ENCODE data around the gene RETREG2.

RETREG2 gene

DNA sequence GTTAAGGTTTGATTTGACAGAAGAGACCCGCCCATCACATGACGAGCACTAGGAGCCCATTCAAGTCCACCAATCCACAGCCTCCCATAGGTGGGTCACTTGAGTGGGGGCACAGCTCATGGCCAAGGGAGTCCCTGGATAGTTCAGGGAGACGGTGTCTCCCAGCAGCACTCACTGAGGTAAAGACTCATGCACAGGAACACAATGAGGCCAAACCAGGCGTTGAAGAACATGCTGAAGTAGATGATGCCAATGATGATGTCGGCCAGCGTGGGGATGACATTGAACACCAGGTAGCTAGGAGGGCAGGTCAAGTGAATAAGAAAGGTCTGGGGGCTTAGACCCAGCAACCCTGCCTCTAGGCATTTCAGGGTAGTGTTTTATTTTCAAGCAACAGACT is 36.7 kb downstream of the RETREG2 start:
- H3K27me3 ChIP-seq (ENCODE audit: control insufficient read depth, insufficient read depth, low read length) = no peaks in the 10 kb centered on the region
- H3K4me3 ChIP-seq (ENCODE audit: low read length) = no peak overlapping the region
- H3K4me1 ChIP-seq (ENCODE audit: control insufficient read depth, insufficient read depth, low read length) = peaks cover 11% of the 10 kb centered on the region
- no peak overlapping the region for H3K27ac ChIP-seq (ENCODE audit: low read depth, low read length)
- no peak overlapping the region for H3K9ac ChIP-seq (ENCODE audit: low read length)
- H3K36me3 ChIP-seq (ENCODE audit: control insufficient read depth, insufficient read depth, low read length) = peaks cover 11% of the 10 kb centered on the region

DNA sequence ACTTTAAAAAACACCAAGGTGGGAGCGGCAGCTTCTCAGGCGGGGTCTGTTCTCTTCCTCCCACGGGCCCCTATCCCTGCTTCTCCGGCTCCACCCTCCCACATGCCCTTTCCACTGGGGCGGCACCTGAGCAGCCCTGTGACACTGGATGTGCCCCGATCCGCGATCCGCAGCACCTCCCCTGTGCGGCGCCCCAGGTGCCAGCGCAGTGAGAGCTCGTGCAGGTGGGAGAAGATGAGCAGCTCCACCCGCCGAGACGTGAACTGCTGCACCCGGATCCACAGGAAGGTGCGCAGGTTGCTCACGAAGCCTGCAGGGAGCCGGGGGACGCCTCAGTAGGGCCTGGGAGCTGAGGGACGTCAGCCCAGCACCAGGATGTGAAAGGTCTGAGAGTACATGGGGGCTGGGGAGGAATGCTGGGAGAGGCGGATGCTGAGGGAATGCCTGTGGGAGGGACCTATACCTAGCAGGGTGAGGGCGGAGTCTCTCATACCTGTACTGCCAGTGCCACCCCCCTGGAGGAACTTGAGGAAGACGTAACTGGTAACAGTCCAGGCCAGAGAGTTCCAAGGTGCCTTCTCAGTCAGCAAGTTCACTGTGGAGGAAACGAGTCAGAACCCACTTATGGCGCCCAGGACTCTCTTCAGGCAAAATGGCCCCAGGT is 37.9 kb downstream of the RETREG2 start:
- Histone ChIP-seq H3K27ac (ENCODE audit: low read depth, low read length) (no peak overlapping the region), H3K36me3 (ENCODE audit: control insufficient read depth, insufficient read depth, low read length) (peaks cover 15% of the 10 kb centered on the region), H3K9ac (ENCODE audit: low read length) (no peak overlapping the region), H3K4me3 (ENCODE audit: low read length) (no peak overlapping the region), H3K4me1 (ENCODE audit: control insufficient read depth, insufficient read depth, low read length) (peaks cover 12% of the 10 kb centered on the region), H3K27me3 (ENCODE audit: control insufficient read depth, insufficient read depth, low read length) (no peaks in the 10 kb centered on the region)

DNA sequence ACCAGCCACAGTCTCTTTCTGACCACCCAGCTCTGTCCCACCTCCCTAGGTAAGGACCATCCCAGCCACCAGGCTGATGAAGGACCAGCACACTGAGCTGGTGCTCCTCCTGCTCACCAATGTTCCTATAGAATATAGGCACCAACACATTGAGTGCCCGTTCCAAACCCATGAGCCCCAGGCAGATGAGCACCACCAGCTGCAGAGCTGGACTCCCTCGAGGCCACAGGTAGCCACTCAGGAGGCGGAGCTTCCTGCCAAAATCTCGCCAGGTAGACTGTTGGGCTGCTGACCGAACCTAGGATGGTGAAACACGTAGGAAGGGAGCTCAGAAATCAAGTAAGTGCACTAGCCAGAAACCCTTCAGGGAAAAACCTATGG is 38.5 kb downstream of the RETREG2 start:
- Histone ChIP-seq H3K36me3 (ENCODE audit: control insufficient read depth, insufficient read depth, low read length) (peaks cover 20% of the 10 kb centered on the region), H3K4me3 (ENCODE audit: low read length) (no peak overlapping the region), H3K27ac (ENCODE audit: low read depth, low read length) (no peak overlapping the region), H3K4me1 (ENCODE audit: control insufficient read depth, insufficient read depth, low read length) (peaks cover 12% of the 10 kb centered on the region), H3K27me3 (ENCODE audit: control insufficient read depth, insufficient read depth, low read length) (no peaks in the 10 kb centered on the region), H3K9ac (ENCODE audit: low read length) (no peak overlapping the region)

DNA sequence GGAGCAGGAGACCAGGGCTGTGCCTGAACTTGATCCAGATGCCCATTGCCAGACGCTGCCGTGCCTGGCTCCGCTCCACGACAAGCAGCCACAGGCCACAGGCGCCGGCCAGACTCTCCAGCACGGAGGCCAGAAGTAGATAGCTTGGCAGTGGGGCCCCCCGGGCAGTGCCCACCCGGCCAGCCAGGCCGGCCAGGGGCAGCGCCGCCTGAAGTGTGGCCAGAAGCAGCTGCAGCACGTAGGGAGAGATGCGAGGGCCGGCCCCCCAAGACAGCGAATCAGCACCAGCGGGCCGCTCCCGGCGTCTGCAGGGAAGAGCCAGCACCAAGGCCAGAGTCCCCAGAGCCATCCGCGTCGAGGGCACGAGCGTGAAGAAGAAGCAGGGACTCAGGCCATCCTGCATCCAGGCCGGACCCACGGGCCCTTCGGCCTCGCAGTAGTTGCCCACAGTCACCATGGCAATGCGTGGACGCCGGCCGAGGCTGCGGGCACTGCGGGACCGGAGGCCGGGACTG is 40.2 kb downstream of the RETREG2 start:
- peak overlapping the region; percentile 27 for H3K4me3 ChIP-seq (ENCODE audit: low read length)
- peaks cover 12% of the 10 kb centered on the region for H3K4me1 ChIP-seq (ENCODE audit: control insufficient read depth, insufficient read depth, low read length)
- peak overlapping the region; percentile 74 for H3K27ac ChIP-seq (ENCODE audit: low read depth, low read length)
- no peaks in the 10 kb centered on the region for H3K27me3 ChIP-seq (ENCODE audit: control insufficient read depth, insufficient read depth, low read length)
- peaks cover 34% of the 10 kb centered on the region for H3K36me3 ChIP-seq (ENCODE audit: control insufficient read depth, insufficient read depth, low read length)
- H3K9ac ChIP-seq (ENCODE audit: low read length) = no peak overlapping the region

DNA sequence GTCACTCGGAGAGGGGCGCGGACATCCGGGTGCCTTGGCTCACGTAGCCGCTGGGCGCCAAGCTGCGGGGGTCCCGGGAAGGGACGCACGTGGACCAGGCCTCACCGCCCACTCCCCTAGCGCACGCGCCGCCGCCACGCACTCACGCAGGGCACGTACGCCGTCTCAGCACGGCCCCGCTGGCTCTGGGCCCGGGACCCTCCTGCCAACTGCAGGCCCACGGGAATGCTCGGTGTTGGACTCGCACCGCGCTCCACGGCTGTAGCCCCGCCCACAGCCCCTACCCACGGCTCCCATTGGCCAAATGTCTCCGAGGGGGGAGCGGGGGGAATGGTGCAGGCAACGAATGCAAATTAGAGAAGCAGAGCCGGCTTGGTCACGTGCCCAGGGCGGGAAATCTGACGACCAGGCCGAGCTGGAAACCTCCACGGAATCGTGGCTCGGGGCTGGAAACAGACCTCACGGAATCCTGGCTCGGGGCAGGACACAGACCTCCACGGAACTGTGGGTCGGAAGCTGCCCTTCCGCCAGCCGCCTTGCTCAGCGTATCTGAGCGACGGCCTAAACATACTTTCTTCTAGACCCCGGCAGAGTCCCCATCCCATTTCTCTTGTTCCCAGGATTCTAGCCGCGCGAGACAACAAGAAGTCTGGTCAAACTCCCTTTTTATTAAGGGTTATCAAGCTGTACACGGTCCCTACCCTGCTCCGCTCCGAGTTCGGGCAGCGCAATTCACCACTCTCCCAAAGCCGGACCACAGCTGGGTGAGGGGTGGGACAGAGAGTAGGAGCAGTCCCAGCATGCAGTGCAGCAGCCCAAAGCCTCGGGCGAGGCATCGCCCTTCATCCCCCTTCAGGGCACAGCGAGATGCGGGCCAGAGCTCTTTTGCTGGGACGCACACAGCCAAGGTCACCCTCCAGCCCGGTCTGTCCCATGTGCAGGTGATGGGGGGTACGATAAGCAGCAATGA is 40.9 kb downstream of the RETREG2 start, which contains the start of gene ABCB6:
ABCB6 (minus strand) TSS at position 227 of the 970 bp plus-strand sequence. CDS start 285 bp downstream, outside the sequence.
- Histone ChIP-seq H3K4me3 (ENCODE audit: low read length) (peak within 1 kb of the TSS; percentile 27), H3K27ac (ENCODE audit: low read depth, low read length) (peak within 1 kb of the TSS; percentile 74), H3K9ac (ENCODE audit: low read length) (peak within 1 kb of the TSS; percentile 1), H3K36me3 (ENCODE audit: control insufficient read depth, insufficient read depth, low read length) (peaks cover 41% of the 10 kb centered on the region), H3K4me1 (ENCODE audit: control insufficient read depth, insufficient read depth, low read length) (peaks cover 12% of the 10 kb centered on the region), H3K27me3 (ENCODE audit: control insufficient read depth, insufficient read depth, low read length) (no peaks in the 10 kb centered on the region)

DNA sequence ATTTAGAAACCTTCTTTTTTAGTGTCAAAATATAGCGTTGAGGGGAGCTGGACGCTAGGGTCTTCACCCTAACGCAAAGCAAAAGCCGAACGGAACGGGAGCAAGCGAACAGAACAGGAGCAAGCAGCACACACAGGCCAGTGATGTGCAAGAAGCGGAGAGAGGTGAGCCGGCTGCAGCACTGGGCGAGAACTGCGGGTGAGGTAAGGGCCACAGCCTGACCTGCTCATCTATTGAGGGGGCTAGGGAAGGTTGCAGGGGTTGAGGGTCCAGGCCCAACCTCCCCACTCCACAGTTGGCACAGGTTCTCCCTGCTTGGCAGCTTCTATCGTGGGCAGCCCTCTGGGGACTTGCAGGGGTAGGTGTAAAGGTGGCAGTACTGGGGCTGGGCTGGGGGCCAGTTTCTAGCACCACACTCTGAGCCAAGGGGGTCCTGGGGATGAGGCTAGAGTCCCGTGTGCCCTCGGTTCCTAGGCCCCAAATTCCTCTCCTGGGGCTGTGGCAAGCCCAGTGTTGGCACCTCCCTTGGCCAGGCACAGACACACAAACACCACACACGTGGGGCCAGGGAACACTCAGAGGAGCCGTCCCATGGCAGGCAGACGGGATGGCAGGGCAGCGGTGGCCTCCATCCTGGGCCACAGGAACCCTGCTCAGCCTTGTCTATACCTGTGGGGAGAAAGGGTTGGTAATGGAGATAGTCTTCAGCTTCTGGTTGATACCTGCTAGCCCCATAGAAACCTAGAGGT is 41.9 kb downstream of the RETREG2 start:
- Histone ChIP-seq H3K9ac (ENCODE audit: low read length) (no peak overlapping the region), H3K4me3 (ENCODE audit: low read length) (no peak overlapping the region), H3K4me1 (ENCODE audit: control insufficient read depth, insufficient read depth, low read length) (peaks cover 12% of the 10 kb centered on the region), H3K36me3 (ENCODE audit: control insufficient read depth, insufficient read depth, low read length) (peaks cover 42% of the 10 kb centered on the region), H3K27ac (ENCODE audit: low read depth, low read length) (no peak overlapping the region), H3K27me3 (ENCODE audit: control insufficient read depth, insufficient read depth, low read length) (no peaks in the 10 kb centered on the region)

DNA sequence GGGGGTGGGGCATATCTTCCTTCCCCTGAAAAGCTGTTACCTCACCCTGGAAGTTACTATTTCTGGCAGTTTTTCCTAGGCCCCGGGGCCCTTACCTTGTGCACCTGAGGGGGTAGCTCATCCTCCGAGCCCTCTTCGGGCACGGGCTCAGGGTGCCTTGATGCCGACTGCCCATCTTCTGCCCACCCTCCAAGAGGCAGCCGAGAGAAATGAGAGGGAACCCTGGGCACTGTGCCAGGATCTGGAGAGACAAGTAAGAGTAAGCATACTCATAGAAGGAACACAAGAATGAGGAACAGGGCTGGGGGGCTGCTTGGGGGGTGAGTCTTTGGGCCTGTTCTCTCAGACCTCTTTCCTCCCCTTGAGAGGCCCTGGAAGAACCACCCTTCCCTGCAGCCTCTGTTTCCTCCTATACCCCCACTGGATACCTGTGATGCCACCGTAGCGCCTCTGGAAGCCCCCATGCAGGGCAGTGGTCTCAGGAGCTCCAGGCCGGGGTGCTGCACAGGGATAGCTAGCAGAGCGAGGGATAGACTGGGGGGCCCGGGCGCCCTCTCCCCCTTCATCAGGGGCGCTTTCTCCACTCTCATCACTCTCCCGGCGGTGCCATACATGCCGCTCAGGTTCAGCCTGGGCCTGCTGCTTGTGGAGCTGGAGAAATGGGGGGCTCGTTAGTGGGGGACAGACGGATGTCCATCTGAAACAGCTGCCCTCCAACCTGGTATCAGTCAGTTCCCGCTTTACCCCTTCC is 42.8 kb downstream of the RETREG2 start:
- peaks cover 50% of the 10 kb centered on the region for H3K36me3 ChIP-seq (ENCODE audit: control insufficient read depth, insufficient read depth, low read length)
- no peaks in the 10 kb centered on the region for H3K27me3 ChIP-seq (ENCODE audit: control insufficient read depth, insufficient read depth, low read length)
- H3K27ac ChIP-seq (ENCODE audit: low read depth, low read length) = no peak overlapping the region
- no peak overlapping the region for H3K9ac ChIP-seq (ENCODE audit: low read length)
- no peak overlapping the region for H3K4me3 ChIP-seq (ENCODE audit: low read length)
- peaks cover 12% of the 10 kb centered on the region for H3K4me1 ChIP-seq (ENCODE audit: control insufficient read depth, insufficient read depth, low read length)

DNA sequence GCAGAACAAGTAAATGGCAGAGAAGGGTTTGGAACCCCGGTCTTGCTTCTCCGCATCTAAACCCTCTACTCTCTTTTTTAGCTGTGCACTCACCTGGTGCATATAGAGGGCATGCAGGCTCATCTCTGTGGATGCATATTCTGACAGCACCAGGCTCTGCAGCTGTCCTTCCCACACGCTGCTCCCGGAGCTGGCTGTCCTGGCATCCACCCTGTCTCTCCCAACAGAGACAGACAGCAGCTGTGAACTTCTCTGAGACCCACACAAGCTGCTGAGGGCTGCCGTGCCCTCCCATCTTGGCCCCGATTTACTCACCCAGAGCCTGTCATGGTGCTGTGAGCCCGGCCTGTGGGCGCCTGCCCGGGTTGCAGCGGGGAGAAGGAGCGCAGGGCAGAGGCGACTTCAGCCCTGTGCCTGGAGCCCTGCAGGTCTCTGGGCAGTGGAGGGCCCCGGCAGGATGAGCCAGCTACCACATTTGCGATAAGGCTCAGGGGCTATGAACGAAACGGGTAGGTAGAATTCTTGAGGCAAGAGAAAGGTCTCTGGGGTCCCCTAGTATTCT is 44.0 kb downstream of the RETREG2 start:
- Histone ChIP-seq H3K9ac (ENCODE audit: low read length) (no peak overlapping the region), H3K36me3 (ENCODE audit: control insufficient read depth, insufficient read depth, low read length) (peaks cover 50% of the 10 kb centered on the region), H3K27ac (ENCODE audit: low read depth, low read length) (no peak overlapping the region), H3K27me3 (ENCODE audit: control insufficient read depth, insufficient read depth, low read length) (no peaks in the 10 kb centered on the region), H3K4me3 (ENCODE audit: low read length) (no peak overlapping the region), H3K4me1 (ENCODE audit: control insufficient read depth, insufficient read depth, low read length) (peaks cover 12% of the 10 kb centered on the region)

DNA sequence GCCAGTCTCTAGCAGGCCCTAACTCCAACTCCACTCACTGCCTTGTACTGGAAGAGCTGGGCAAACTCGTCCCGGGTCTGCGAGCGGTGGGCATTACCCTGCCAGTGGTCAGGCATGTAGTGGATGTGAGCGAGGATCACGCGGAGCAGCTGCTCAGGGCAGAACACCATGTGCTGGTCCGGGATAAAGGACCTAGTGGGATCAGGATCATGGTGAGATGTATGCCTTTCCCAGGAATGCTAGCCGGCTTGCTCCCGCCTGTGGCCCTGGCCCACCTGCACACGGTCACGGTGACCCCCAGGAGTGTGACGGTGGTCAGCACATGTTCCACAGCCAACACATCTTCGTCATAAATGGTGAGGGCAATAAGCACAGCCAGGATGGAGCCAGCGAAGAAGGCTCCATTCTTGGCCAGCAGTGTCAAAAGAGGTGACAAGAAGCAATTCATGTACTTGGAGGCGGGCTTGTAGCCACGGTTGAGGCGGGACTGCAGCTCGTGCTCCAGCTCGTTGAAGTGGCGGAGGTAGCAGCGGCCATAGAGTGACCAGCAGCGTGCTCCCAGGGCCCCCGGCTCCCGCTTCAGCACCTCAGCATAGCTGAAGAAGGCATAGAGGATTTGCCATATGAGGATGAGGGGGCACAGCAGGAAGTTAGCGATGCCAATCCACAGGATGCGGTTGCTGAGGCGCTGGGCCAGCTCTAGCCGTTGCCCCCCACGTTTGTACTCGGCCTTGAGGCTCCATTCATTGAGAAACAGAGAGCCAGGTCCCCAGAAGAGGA is 45.9 kb downstream of the RETREG2 start:
- peaks cover 50% of the 10 kb centered on the region for H3K36me3 ChIP-seq (ENCODE audit: control insufficient read depth, insufficient read depth, low read length)
- H3K4me1 ChIP-seq (ENCODE audit: control insufficient read depth, insufficient read depth, low read length) = peaks cover 19% of the 10 kb centered on the region
- H3K4me3 ChIP-seq (ENCODE audit: low read length) = no peak overlapping the region
- H3K27me3 ChIP-seq (ENCODE audit: control insufficient read depth, insufficient read depth, low read length) = no peaks in the 10 kb centered on the region
- no peak overlapping the region for H3K9ac ChIP-seq (ENCODE audit: low read length)
- no peak overlapping the region for H3K27ac ChIP-seq (ENCODE audit: low read depth, low read length)

DNA sequence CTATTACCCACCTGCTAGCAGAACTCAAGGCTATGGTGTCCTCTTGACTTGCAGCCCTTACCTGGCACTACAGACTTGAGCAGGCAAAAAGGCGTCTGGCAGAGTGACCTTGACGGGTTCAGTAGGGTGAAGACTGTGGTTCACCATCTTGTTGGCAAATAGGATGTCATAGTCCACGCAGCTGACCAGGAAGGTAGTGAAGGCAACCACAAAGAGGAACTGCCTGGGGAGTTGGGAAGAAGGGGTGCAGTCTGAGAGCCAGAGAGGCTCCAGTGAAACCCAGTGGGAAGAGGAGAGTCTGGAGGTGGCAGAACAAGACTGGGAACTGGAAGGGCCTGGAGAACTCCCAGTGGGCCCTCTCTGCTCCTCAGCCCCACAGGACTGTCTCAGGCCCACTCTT is 47.3 kb downstream of the RETREG2 start:
- Histone ChIP-seq H3K4me1 (ENCODE audit: control insufficient read depth, insufficient read depth, low read length) (peaks cover 12% of the 10 kb centered on the region), H3K27ac (ENCODE audit: low read depth, low read length) (no peak overlapping the region), H3K27me3 (ENCODE audit: control insufficient read depth, insufficient read depth, low read length) (no peaks in the 10 kb centered on the region), H3K9ac (ENCODE audit: low read length) (no peak overlapping the region), H3K36me3 (ENCODE audit: control insufficient read depth, insufficient read depth, low read length) (peaks cover 46% of the 10 kb centered on the region), H3K4me3 (ENCODE audit: low read length) (no peak overlapping the region)
